ENCODE results near the gene INA.
"Not testable (repeated sequence)": the region's sequence is repeated elsewhere in the genome, so short reads cannot be mapped to it uniquely, and the experiment has no call there.

- not testable (repeated sequence) for TF ChIP-seq CTCF, POLR2A (IDR thresholded peaks at IDR 0.05)
These were observed 18.0 kb upstream of the INA start for GRCh38 chr10:103258928-103259327.
